Measurements from ENCODE around the gene FKBP1A.

- no peak for TF ChIP-seq POLR2A (IDR thresholded peaks at IDR 0.05)
- no peak for TF ChIP-seq CTCF (IDR thresholded peaks at IDR 0.05 in 8 of 11, conservative IDR thresholded peaks at IDR 0.05 in 3 of 11)
These were observed 19.8 kb downstream of the FKBP1A start for GRCh38 chr20:1373036-1373435.

All from spleen (tissue), 7 donors.